GM12801 (cell line): Measurements from ENCODE around the gene SEL1L.

Experiments used
- CTCF ChIP-seq: IDR thresholded peaks from one replicate; pipeline ENCODE4 v1.5.1; 2011; ENCODE audit warnings: control low read depth; ENCODE audit not compliant: insufficient read length; ENCODE audit errors: extremely low read depth

Gene SEL1L

GRCh38 chr14:81523616-81524015 lies 10.0 kb downstream of the SEL1L start:
- TF ChIP-seq CTCF, result no peak

GRCh38 chr14:81523016-81523415 lies 10.6 kb downstream of the SEL1L start:
- no peak for TF ChIP-seq CTCF

GRCh38 chr14:81521356-81521755 lies 12.3 kb downstream of the SEL1L start:
- TF ChIP-seq CTCF, result no peak

GRCh38 chr14:81519200-81520011 lies 14.2 kb downstream of the SEL1L start:
- no peak for TF ChIP-seq CTCF

GRCh38 chr14:81517798-81518398 lies 15.8 kb downstream of the SEL1L start:
- TF ChIP-seq CTCF, result no peak

GRCh38 chr14:81516986-81517797 lies 16.5 kb downstream of the SEL1L start:
- no peak for TF ChIP-seq CTCF
